Transverse colon (tissue), 3 donors: Measurements from ENCODE around the gene FOLR1.

ENCODE experiments used
- CTCF ChIP-seq, 5 experiments: fragments of 200-600 bp in 3 of 5; fragments of 450-650 bp in 2 of 5; sonication (generic) in 3 of 5; IDR thresholded peaks; 1 replicate in 2 of 5; 2 replicates in 3 of 5; pipeline ENCODE4 v1.5.1; 2016 to 2017; ENCODE audit warnings: antibody characterized with exemption in 5 of 5, inconsistent platforms in 3 of 5, mild to moderate bottlenecking in 2 of 5, moderate library complexity in 1 of 5
- EP300 ChIP-seq: sonication (generic); formaldehyde crosslinking; IDR thresholded peaks from one replicate; pipeline ENCODE4 v1.6.1; 2017; ENCODE audit warnings: antibody characterized with exemption, low read depth

DNA sequence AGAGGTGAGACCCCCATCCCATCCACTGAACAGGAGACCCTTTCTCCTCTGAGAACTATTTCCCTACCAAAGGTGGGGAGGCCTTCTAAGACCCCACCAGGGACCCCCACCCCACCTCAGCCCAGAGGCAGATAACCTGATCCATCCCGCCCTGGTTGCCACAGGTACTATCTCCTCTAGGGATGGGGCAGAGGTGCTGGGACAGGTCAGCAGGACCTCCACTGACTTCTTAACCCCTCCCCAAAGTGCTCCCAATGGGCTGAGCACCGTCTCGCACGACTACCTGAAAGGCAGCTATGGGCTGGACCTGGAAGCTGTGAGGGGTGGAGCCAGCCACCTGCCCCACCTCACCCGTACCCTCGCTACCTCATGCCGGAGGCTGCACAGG lies 36.9 kb downstream of the FOLR1 start:
- no peak for TF ChIP-seq CTCF (IDR thresholded peaks at IDR 0.05)
- no peak for TF ChIP-seq EP300
